SU-DHL-6 (cell line): Measurements from ENCODE around the gene KLHL2.
"Not testable (repeated sequence)": the region's sequence is repeated elsewhere in the genome, so short reads cannot be mapped to it uniquely, and the experiment has no call there.

Experiments
- H2AFZ ChIP-seq: fragments of 200-600 bp; sonication (generic); 2 replicates; pipeline ENCODE4 v1.6.1; 2014; ENCODE audit warnings: low read depth, mild to moderate bottlenecking, moderate library complexity, mixed read lengths, antibody characterized with exemption, low read length; ENCODE audit not compliant: severe bottlenecking
- H3F3A ChIP-seq: fragments of 200-600 bp; shearing (Covaris generic); 2 replicates; pipeline ENCODE4 v1.6.0; 2016; ENCODE audit warnings: antibody characterized with exemption, mild to moderate bottlenecking; ENCODE audit not compliant: insufficient read depth
- H3K27ac ChIP-seq: fragments of 200-600 bp; sonication (generic); 2 replicates; pipeline ENCODE4 v1.5.1; 2016; ENCODE audit warnings: low read depth, mild to moderate bottlenecking, low read length, moderate library complexity, mixed read lengths
- H3K27me3 ChIP-seq: fragments of 200-600 bp; sonication (generic), shearing (Covaris generic); 2 replicates; pipeline ENCODE4 v1.6.0; 2014; ENCODE audit warnings: mild to moderate bottlenecking, low read length
- H3K36me3 ChIP-seq: fragments of 200-600 bp; sonication (generic); 2 replicates; pipeline ENCODE4 v1.6.1; 2014; ENCODE audit warnings: mild to moderate bottlenecking, low read length, mixed read lengths
- H3K4me2 ChIP-seq: fragments of 300-600, 200-600 bp; shearing (Covaris generic), sonication (generic); 2 replicates; pipeline ENCODE4 v1.6.0; 2014; ENCODE audit warnings: low read length, low read depth, mild to moderate bottlenecking; ENCODE audit not compliant: poor library complexity, severe bottlenecking
- H3K4me3 ChIP-seq: fragments of 200-600 bp; sonication (generic); 2 replicates; pipeline ENCODE4 v1.5.1; 2014; ENCODE audit warnings: antibody characterized with exemption, low read length, mild to moderate bottlenecking, mixed read lengths; ENCODE audit not compliant: insufficient read depth, poor library complexity, severe bottlenecking
- H3K79me2 ChIP-seq: fragments of 200-600 bp; sonication (generic); 2 replicates; pipeline ENCODE4 v1.6.1; 2014; ENCODE audit warnings: mild to moderate bottlenecking, low read length, moderate library complexity; ENCODE audit not compliant: insufficient read depth
- H3K9ac ChIP-seq: fragments of 200-600 bp; sonication (generic); 2 replicates; pipeline ENCODE4 v1.7.0; 2014; ENCODE audit warnings: mild to moderate bottlenecking, low read length
- H3K9me2 ChIP-seq: fragments of 200-600 bp; sonication (generic); replicated peaks from 2 replicates; pipeline ENCODE4 v1.6.1; 2014; ENCODE audit warnings: low read length; ENCODE audit not compliant: insufficient read depth
- H3K9me3 ChIP-seq: fragments of 200-600 bp; sonication (generic); 2 replicates; pipeline ENCODE4 v1.6.1; 2014; ENCODE audit warnings: low read length, mixed read lengths; ENCODE audit not compliant: insufficient read depth
- H4K20me1 ChIP-seq: fragments of 200-600 bp; sonication (generic); 2 replicates; pipeline ENCODE4 v1.6.1; 2014; ENCODE audit warnings: low read depth, mild to moderate bottlenecking, antibody characterized with exemption, low read length, moderate library complexity, mixed read lengths
- EZH2phosphoT487 ChIP-seq: fragments of 200-600 bp; sonication (generic), shearing (Covaris generic); conservative IDR thresholded peaks from 2 replicates; pipeline ENCODE4 v1.6.1; 2018; ENCODE audit warnings: mild to moderate bottlenecking, antibody characterized with exemption, low read length, moderate library complexity, mixed read lengths
- TF ChIP-seq, protein P1 (sequence below): fragments of 200-600 bp; sonication (generic); IDR thresholded peaks from one replicate; pipeline ENCODE4 v1.5.1; 2017; ENCODE audit warnings: antibody characterized with exemption, mild to moderate bottlenecking, low read length, moderate library complexity; ENCODE audit not compliant: insufficient read depth, poor library complexity, severe bottlenecking

The KLHL2 gene

DNA sequence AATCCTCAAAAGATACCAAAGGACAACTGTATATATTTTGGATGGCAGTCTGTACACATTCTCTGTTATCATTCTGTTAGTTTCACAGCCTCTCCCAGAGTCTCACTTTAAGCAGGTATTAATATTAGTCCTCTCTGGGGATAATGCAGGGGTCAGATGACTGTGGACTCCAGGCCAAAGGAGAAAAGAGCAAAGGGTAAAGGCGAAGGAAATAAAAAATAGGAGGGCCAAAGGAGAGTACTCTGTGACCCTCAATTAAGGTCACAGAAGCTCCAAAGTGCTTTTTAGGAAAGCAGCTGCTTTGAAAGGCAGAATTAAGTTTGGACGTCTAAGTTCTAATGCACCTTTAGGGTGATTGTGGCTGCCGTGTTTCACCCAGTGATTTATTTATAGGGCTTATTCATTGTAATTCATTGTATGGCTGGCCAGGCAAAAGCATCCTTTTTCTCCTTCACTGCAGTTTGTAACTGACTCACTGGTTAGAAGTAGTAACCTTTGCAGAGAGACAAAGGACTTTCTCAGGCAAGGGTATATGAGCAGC is 127.9 kb downstream of the KLHL2 start:
- Histone ChIP-seq H3K9me2 (no peaks in the 10 kb centered on the region), H3K36me3 (peaks cover 87% of the 10 kb centered on the region), H3K4me3 (no peak overlapping the region), H3F3A (peaks cover 28% of the 10 kb centered on the region; the same call in 1 of the 2 replicates), H3K27me3 (no peaks in the 10 kb centered on the region), H3K4me2 (no peak overlapping the region), H2AFZ (no peak overlapping the region), H3K27ac (no peak overlapping the region), H3K9me3 (no peaks in the 10 kb centered on the region), H3K79me2 (peaks cover 71% of the 10 kb centered on the region), H3K9ac (no peak overlapping the region), H4K20me1 (peaks cover 93% of the 10 kb centered on the region)
- TF ChIP-seq, protein P1, sequence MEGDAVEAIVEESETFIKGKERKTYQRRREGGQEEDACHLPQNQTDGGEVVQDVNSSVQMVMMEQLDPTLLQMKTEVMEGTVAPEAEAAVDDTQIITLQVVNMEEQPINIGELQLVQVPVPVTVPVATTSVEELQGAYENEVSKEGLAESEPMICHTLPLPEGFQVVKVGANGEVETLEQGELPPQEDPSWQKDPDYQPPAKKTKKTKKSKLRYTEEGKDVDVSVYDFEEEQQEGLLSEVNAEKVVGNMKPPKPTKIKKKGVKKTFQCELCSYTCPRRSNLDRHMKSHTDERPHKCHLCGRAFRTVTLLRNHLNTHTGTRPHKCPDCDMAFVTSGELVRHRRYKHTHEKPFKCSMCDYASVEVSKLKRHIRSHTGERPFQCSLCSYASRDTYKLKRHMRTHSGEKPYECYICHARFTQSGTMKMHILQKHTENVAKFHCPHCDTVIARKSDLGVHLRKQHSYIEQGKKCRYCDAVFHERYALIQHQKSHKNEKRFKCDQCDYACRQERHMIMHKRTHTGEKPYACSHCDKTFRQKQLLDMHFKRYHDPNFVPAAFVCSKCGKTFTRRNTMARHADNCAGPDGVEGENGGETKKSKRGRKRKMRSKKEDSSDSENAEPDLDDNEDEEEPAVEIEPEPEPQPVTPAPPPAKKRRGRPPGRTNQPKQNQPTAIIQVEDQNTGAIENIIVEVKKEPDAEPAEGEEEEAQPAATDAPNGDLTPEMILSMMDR: no peak
- no peak for TF ChIP-seq EZH2phosphoT487

- TF ChIP-seq, protein P1: no peak
- no peak for TF ChIP-seq EZH2phosphoT487
- Histone ChIP-seq H4K20me1 (peaks cover 93% of the 10 kb centered on the region), H3K79me2 (peaks cover 56% of the 10 kb centered on the region), H2AFZ (no peak overlapping the region), H3K9me3 (no peaks in the 10 kb centered on the region), H3K27me3 (no peaks in the 10 kb centered on the region), H3K4me3 (no peak overlapping the region), H3K9ac (no peak overlapping the region), H3K36me3 (peaks cover 94% of the 10 kb centered on the region), H3F3A (peaks cover 42% of the 10 kb centered on the region; the same call in 1 of the 2 replicates), H3K4me2 (no peak overlapping the region), H3K27ac (no peak overlapping the region), H3K9me2 (no peaks in the 10 kb centered on the region)
These were observed 129.4 kb downstream of the KLHL2 start for GRCh38 chr4:165336743-165337142.

- H3K9ac ChIP-seq, H3K27ac ChIP-seq, H3K4me2 ChIP-seq, H3K79me2 ChIP-seq, H3K27me3 ChIP-seq, H3K9me2 ChIP-seq, H3K4me3 ChIP-seq, H3K9me3 ChIP-seq, H2AFZ ChIP-seq: not testable (repeated sequence)
- peaks cover 42% of the 10 kb centered on the region; the same call in 1 of the 2 replicates for H3F3A ChIP-seq
- peaks cover 53% of the 10 kb centered on the region for H3K36me3 ChIP-seq
- H4K20me1 ChIP-seq: peaks cover 39% of the 10 kb centered on the region
These were observed 135.0 kb downstream of the KLHL2 start for GRCh38 chr4:165342340-165342739.

DNA sequence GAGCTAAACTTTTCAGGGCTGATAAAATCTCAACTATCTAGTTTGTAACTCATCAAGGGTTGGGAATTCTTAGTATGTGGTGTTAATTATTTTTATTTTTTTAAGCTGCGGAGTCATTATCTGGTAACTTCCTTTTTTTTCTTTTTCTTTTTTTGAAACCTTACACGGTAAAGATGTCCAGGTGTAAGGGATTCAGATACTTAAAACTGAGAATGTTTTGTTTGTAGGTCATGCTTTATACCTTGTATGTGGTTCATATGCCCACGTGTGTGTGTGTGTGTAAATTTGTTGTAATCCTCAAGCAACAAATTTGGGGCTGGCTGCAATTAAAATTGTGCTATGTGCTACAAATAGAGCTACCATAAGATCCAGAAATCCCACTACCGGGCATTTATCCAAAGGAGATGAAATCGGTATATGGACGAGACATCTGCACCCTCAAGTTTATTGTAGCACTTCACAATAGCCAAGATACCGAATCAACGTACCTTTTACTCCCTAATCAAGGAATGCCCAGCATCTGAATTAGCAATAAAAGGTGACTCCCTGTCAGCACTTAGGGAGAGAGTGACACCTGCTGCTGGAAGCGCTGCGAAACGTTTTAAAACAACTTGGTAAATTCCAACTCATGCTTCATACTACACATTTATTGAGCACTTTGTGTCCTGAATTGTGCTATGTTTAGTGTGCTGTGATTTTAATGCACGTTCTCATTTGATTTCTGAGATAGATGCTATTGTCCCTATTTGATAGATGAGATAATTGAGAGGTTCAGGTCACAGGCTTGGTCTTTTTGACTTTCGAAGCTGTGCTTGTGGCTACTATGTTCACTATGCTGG is 136.2 kb downstream of the KLHL2 start:
- no peaks in the 10 kb centered on the region for H3K9me3 ChIP-seq
- H3K36me3 ChIP-seq: peaks cover 42% of the 10 kb centered on the region
- peaks cover 30% of the 10 kb centered on the region for H4K20me1 ChIP-seq
- H3K27ac ChIP-seq: no peak overlapping the region
- peaks cover 38% of the 10 kb centered on the region; the same call in 1 of the 2 replicates for H3F3A ChIP-seq
- 0 out of 2 replicates have a peak, but pooled peaks cover under 1% of the 10 kb centered on the region for H3K79me2 ChIP-seq
- no peak overlapping the region for H3K4me2 ChIP-seq
- TF ChIP-seq, protein P1: no peak
- TF ChIP-seq EZH2phosphoT487: no peak
- H3K9ac ChIP-seq: no peak overlapping the region
- no peak overlapping the region for H2AFZ ChIP-seq
- H3K4me3 ChIP-seq: no peak overlapping the region
- H3K9me2 ChIP-seq: no peaks in the 10 kb centered on the region
- H3K27me3 ChIP-seq: no peaks in the 10 kb centered on the region
